Right atrium auricular region (tissue), 2 donors: Measurements from ENCODE around the gene CHPF. TPM values are rescaled to one million over a fixed set of nuclear protein-coding genes. Genes with fewer than 3 reads are reported as not detected.

ENCODE experiments used
- DNase-seq: peaks from one replicate; pipeline ENCODE4 v3.0.0-alpha.2; 2019; ENCODE audit warnings: low spot score
- H3K27ac ChIP-seq, 2 donors: fragments of 200-600 bp; sonication (generic); 1 replicate in 1 of 2; 2 replicates in 1 of 2; pipeline ENCODE4 v1.5.1; 2016 to 2019
- H3K27me3 ChIP-seq, 2 donors: fragments of 200-600 bp; sonication (generic); one replicate each; pipeline versions ENCODE4 v1.5.1 to v1.6.0; 2017 to 2019
- H3K36me3 ChIP-seq: fragments of 200-600 bp; sonication (generic); one replicate; pipeline ENCODE4 v1.5.1; 2016
- H3K4me1 ChIP-seq, 2 donors: fragments of 200-600 bp; sonication (generic); one replicate each; pipeline versions ENCODE4 v1.5.1 to v1.6.0; 2017 to 2019
- H3K4me3 ChIP-seq, 2 donors: fragments of 200-600 bp; sonication (generic); 1 replicate in 1 of 2; 2 replicates in 1 of 2; pipeline ENCODE4 v1.5.1; 2017 to 2019; ENCODE audit warnings: mild to moderate bottlenecking in 1 of 2, moderate library complexity in 1 of 2
- H3K9me3 ChIP-seq, 2 donors: fragments of 200-600 bp; sonication (generic); one replicate each; pipeline ENCODE4 v1.5.1; 2019
- total RNA-seq, 2 donors: library from RNA; depleted of rRNA; stranded (reverse); fragments of >200 nt; gene quantifications; one replicate each; pipeline ENCODE4 v1.1.0, GENCODE V29; 2016
- TF ChIP-seq, protein P1 (sequence below), 2 donors: fragments of 200-600 bp; sonication (generic); IDR thresholded peaks; one replicate each; pipeline ENCODE4 v1.5.1; 2019; ENCODE audit warnings: antibody characterized with exemption in 2 of 2

Gene CHPF
- total RNA-seq, 2 donors from 2014 or later = 206 to 228 TPM

DNA sequence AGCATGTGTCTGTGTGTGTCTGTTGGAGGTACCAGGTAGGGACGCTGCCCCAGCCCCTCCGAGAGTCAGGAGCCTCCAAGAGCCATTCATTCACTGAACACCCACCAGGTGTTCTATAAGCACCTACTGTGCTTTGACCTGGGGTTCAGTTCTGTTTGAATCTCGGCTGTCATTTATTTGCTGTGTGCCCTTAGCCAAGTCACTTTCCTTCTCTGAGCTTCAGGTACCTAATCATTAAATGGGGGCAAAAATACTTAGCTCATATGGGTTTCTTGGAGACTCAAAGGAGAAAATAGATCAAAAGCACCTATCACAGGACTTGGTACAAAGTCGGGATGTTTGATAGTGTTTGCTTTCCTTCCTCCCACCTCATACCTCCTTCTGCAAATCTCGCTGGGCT, 16.1 kb downstream of the CHPF start:
- no peaks in the 10 kb centered on the region for H3K9me3 ChIP-seq
- H3K4me3 ChIP-seq = no peak overlapping the region
- TF ChIP-seq, protein P1, sequence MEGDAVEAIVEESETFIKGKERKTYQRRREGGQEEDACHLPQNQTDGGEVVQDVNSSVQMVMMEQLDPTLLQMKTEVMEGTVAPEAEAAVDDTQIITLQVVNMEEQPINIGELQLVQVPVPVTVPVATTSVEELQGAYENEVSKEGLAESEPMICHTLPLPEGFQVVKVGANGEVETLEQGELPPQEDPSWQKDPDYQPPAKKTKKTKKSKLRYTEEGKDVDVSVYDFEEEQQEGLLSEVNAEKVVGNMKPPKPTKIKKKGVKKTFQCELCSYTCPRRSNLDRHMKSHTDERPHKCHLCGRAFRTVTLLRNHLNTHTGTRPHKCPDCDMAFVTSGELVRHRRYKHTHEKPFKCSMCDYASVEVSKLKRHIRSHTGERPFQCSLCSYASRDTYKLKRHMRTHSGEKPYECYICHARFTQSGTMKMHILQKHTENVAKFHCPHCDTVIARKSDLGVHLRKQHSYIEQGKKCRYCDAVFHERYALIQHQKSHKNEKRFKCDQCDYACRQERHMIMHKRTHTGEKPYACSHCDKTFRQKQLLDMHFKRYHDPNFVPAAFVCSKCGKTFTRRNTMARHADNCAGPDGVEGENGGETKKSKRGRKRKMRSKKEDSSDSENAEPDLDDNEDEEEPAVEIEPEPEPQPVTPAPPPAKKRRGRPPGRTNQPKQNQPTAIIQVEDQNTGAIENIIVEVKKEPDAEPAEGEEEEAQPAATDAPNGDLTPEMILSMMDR (IDR thresholded peaks at IDR 0.05) = no peak
- no peak for DNase-seq
- peak overlapping the region; percentile 72 to 80 for H3K27ac ChIP-seq
- H3K4me1 ChIP-seq = peaks cover 0 to 37% of the 10 kb centered on the region in 2 donors
- H3K27me3 ChIP-seq = no peaks in the 10 kb centered on the region
- no peaks in the 10 kb centered on the region for H3K36me3 ChIP-seq

DNA sequence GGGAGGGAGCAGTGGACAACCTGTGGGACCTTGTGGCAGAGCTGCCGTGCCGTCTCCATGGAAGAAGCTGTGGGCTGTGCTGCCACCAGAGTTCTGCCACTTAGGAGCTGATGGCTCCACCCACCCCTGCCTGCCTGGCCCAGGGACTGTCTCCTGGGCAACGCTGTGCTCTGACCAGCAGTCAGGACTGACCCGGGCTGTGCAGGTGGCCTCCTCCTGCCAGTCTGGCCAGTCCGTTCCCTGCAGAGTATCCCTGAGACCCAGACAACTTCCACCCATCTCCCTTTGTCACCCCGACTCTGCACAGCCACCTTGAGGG, 16.6 kb downstream of the CHPF start:
- DNase-seq = no peak
- Histone ChIP-seq H3K36me3 (no peaks in the 10 kb centered on the region), H3K4me1 (peaks cover 0 to 41% of the 10 kb centered on the region in 2 donors), H3K27me3 (no peaks in the 10 kb centered on the region), H3K4me3 (no peak overlapping the region), H3K9me3 (no peaks in the 10 kb centered on the region), H3K27ac (peak overlapping the region; percentile 72 to 80)
- TF ChIP-seq, protein P1 (IDR thresholded peaks at IDR 0.05) = no peak

DNA sequence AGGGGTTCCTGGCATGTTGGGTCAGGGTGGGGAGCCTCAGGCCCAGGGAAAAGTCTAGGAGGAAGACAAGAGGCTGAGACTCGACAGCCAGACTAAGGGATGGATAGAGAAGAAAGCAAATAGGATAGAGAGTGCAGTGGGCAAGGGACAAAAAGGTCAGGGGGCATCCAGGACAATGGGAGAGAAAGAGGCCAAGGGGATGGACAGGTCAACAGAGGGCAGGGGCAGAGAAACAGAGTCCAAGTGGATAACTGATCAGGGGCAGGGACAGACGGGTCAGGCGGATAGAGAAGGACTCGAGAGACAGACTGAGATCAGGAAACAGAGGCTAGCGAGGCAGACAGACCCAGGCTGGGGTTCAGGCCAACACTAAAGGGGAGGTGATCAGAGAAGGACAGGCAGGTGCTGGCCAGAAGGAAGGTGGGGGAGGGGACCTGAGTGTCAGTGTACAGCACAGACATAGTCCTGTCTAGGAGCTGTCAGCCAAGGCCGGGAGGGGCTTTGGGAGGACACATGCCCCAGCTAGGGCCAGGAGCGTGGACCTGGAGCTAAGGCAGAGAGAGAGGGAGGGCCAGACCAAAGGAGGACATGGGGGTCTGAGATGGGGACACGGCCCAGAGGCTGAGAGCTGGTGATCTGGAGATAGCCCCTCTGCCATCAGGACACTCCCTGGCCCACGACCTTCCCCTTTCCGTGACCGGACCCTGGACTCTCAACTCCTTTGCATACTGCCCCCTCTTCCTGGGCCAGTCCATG, 17.1 kb downstream of the CHPF start:
- Histone ChIP-seq H3K4me1 (peaks cover 0 to 46% of the 10 kb centered on the region in 2 donors), H3K36me3 (no peaks in the 10 kb centered on the region), H3K4me3 (no peak overlapping the region), H3K9me3 (no peaks in the 10 kb centered on the region), H3K27me3 (no peaks in the 10 kb centered on the region), H3K27ac (peak overlapping the region; percentile 72 to 80)
- TF ChIP-seq, protein P1 (IDR thresholded peaks at IDR 0.05) = no peak
- no peak for DNase-seq

DNA sequence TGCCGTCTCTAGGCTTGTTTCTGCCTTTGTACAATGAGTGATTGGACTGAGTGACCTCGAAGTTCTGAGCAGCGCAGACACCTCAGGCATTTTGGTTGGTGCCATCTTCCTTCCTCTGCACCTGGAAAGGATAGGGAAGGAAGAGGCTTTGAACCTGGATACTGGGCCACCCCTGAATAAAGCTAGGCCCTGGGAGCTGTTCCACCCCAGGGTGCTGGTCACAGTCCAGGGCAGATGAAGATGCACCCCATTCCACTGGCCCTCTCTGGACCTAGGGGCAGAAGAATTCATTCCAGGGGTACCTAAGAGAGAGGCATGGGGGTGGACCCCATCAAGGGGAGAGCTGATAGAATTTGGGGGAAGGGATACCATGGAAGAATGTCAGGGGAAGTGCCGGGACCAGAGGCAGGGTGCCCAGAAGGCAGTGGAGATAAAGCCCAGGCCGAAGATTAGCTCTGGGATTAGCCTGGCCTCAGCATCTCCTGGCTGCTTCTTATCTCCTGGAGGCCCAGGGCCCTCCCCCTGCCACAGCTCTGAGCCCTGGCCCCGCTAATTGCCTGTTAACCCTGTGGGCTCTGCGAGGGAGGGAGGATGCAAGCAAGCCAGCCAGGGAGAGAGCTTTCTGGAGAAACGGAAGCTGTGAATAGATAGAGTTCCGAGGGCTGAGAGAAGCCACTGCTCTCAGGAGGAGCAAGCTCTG, 17.9 kb downstream of the CHPF start:
- no peak for DNase-seq
- no peaks in the 10 kb centered on the region for H3K27me3 ChIP-seq
- H3K9me3 ChIP-seq = no peaks in the 10 kb centered on the region
- peaks cover 0 to 55% of the 10 kb centered on the region in 2 donors for H3K4me1 ChIP-seq
- TF ChIP-seq, protein P1 (IDR thresholded peaks at IDR 0.05) = no peak
- H3K36me3 ChIP-seq = no peaks in the 10 kb centered on the region
- no peak overlapping the region for H3K4me3 ChIP-seq
- H3K27ac ChIP-seq = peak overlapping the region; percentile 72 to 80

DNA sequence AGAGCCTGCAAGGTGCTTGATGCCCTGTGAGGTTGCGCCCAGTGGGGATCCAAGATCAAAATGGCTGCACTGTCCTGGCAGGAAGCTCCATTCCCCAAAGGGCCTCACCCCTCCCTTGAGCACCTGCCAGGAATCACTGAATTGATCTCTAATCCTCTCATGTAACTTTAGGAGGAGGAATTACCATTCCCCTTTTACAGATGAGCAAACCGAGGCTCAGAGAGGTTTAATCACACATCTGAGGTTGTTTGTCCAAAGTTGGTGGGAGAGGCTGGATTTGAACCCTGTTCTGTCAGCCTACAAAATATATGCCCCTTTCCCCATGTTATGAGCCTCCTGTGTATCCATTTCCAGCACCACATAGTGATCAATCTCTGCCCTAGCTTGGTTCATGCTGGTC, 18.8 kb downstream of the CHPF start:
- DNase-seq = no peak
- H3K36me3 ChIP-seq = no peaks in the 10 kb centered on the region
- no peaks in the 10 kb centered on the region for H3K27me3 ChIP-seq
- H3K4me3 ChIP-seq = no peak overlapping the region
- TF ChIP-seq, protein P1 (IDR thresholded peaks at IDR 0.05) = no peak
- peaks cover 0 to 57% of the 10 kb centered on the region in 2 donors for H3K4me1 ChIP-seq
- H3K9me3 ChIP-seq = no peaks in the 10 kb centered on the region
- peak overlapping the region; percentile 9 to 92 for H3K27ac ChIP-seq
